COLO829 (cell line): Measurements from ENCODE around the gene ABHD8.

Source experiments
- DNase-seq: peaks from one replicate; pipeline ENCODE4 v3.0.0; 2012; ENCODE audit warnings: low spot score

ABHD8 gene

GRCh38 chr19:17321655-17322489 is 18.6 kb upstream of the ABHD8 start:
- DNase-seq = no peak

GRCh38 chr19:17320435-17320834 is 17.2 kb upstream of the ABHD8 start:
- no peak for DNase-seq

- DNase-seq = no peak
Measured at GRCh38 chr19:17319473-17320238, 16.4 kb upstream of the ABHD8 start.

- no peak for DNase-seq
Measured at GRCh38 chr19:17318966-17319365, 15.7 kb upstream of the ABHD8 start.

GRCh38 chr19:17314007-17314593 is 10.9 kb upstream of the ABHD8 start:
- DNase-seq = no peak

GRCh38 chr19:17312189-17313113 is 9.2 kb upstream of the ABHD8 start:
- DNase-seq = no peak

- DNase-seq = no peak
Measured at GRCh38 chr19:17311455-17312188, 8.4 kb upstream of the ABHD8 start.

GRCh38 chr19:17309965-17310461 is 6.8 kb upstream of the ABHD8 start:
- DNase-seq = no peak

- peak; percentile 99 for DNase-seq
Measured at GRCh38 chr19:17309198-17309964, 6.2 kb upstream of the ABHD8 start, which contains the start of gene DDA1. TSS of gene DDA1 (plus strand) at chr19:17309563. CDS start at chr19:17309655, 92 bp downstream.

GRCh38 chr19:17307876-17308377 is 4.7 kb upstream of the ABHD8 start:
- DNase-seq = no peak

GRCh38 chr19:17306285-17306714 is 3.1 kb upstream of the ABHD8 start:
- DNase-seq = no peak

- DNase-seq = peak; percentile 98
Measured at GRCh38 chr19:17305517-17306284, 2.5 kb upstream of the ABHD8 start, which contains the start of gene MRPL34. TSS of gene MRPL34 (plus strand) at chr19:17305872. CDS start at chr19:17305893, 21 bp downstream.

- no peak for DNase-seq
Measured at GRCh38 chr19:17305216-17305516, 1.9 kb upstream of the ABHD8 start.

GRCh38 chr19:17304386-17305215 is 1.4 kb upstream of the ABHD8 start:
- DNase-seq = no peak

- no peak for DNase-seq
Measured at GRCh38 chr19:17303940-17304267, 679 bp upstream of the ABHD8 start.

GRCh38 chr19:17302391-17303166 is 646 bp downstream of the ABHD8 start:
- DNase-seq = no peak

GRCh38 chr19:17300992-17301619 is 2.1 kb downstream of the ABHD8 start:
- no peak for DNase-seq
